Measurements from ENCODE around the gene NBEA.

- no peak for TF ChIP-seq CTCF (IDR thresholded peaks at IDR 0.05)
- no peak for TF ChIP-seq SIN3A (IDR thresholded peaks at IDR 0.05; ENCODE audit: borderline replicate concordance, insufficient read depth, low read depth, low read length)
- TF ChIP-seq REST (IDR thresholded peaks at IDR 0.05; ENCODE audit: insufficient read depth in 1 of 2, low read depth in 2 of 2, low read length in 1 of 2) = no peak
- TF ChIP-seq POLR2AphosphoS5 (IDR thresholded peaks at IDR 0.05; ENCODE audit: low read depth, low read length) = no peak
- no peak for TF ChIP-seq TCF7L2 (IDR thresholded peaks at IDR 0.05; ENCODE audit: low read depth, low read length)
Measured at GRCh38 chr13:35475960-35476943, 534.2 kb downstream of the NBEA start, which contains the start of gene MAB21L1.
